ENCODE results near the gene ASCL5.

Gene ASCL5

GRCh38 chr1:201091256-201091655, 35.7 kb downstream of the ASCL5 start:
- Histone ChIP-seq H3K4me1 (ENCODE audit: control insufficient read depth in 5 of 5, insufficient read depth in 5 of 5, low read length in 5 of 5) (no peaks in the 10 kb centered on the region), H3K4me3 (ENCODE audit: low read depth in 1 of 5, low read length in 5 of 5) (no peak overlapping the region), H3K27ac (ENCODE audit: low read depth, low read length) (no peak overlapping the region), H3K9me3 (ENCODE audit: control insufficient read depth in 5 of 5, low read length in 5 of 5) (no peaks in the 10 kb centered on the region), H3K27me3 (ENCODE audit: control insufficient read depth in 5 of 5, insufficient read depth in 4 of 5, low read length in 5 of 5) (peaks cover 0 to 2% (median 0%) of the 10 kb centered on the region in 5 donors), H3K36me3 (ENCODE audit: control insufficient read depth in 5 of 5, insufficient read depth in 5 of 5, low read length in 5 of 5) (no peaks in the 10 kb centered on the region), H3K9ac (ENCODE audit: low read length in 5 of 5) (no peak overlapping the region)

DNA sequence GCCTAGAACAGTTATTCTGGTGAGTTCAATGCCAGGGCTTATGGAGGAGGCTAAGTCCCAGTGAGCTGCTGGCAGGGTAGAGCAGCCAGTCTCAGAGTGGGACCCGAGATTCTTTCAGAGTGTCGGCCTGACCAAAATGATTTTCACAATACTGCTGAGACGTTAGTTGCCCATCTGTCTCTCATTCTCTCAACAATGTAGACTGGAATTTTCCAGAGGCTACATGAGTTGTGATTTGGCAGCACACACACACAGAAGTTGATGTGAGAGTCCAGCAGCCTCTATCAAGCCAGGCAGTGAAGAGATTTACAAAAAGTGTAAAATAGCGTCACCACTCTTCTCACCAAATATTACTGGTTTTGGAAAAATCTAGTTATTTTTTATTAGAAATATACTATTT, 36.4 kb downstream of the ASCL5 start:
- Histone ChIP-seq H3K9me3 (ENCODE audit: control insufficient read depth in 5 of 5, low read length in 5 of 5) (no peaks in the 10 kb centered on the region), H3K27me3 (ENCODE audit: control insufficient read depth in 5 of 5, insufficient read depth in 4 of 5, low read length in 5 of 5) (peaks cover 0 to 2% (median 0%) of the 10 kb centered on the region in 5 donors), H3K4me1 (ENCODE audit: control insufficient read depth in 5 of 5, insufficient read depth in 5 of 5, low read length in 5 of 5) (no peaks in the 10 kb centered on the region), H3K36me3 (ENCODE audit: control insufficient read depth in 5 of 5, insufficient read depth in 5 of 5, low read length in 5 of 5) (no peaks in the 10 kb centered on the region), H3K27ac (ENCODE audit: low read depth, low read length) (no peak overlapping the region), H3K9ac (ENCODE audit: low read length in 5 of 5) (no peak overlapping the region), H3K4me3 (ENCODE audit: low read depth in 1 of 5, low read length in 5 of 5) (no peak overlapping the region)

- no peak overlapping the region for H3K4me3 ChIP-seq (ENCODE audit: low read depth in 1 of 5, low read length in 5 of 5)
- H3K9me3 ChIP-seq (ENCODE audit: control insufficient read depth in 5 of 5, low read length in 5 of 5), result no peaks in the 10 kb centered on the region
- no peak overlapping the region for H3K9ac ChIP-seq (ENCODE audit: low read length in 5 of 5)
- no peak overlapping the region for H3K27ac ChIP-seq (ENCODE audit: low read depth, low read length)
- H3K27me3 ChIP-seq (ENCODE audit: control insufficient read depth in 5 of 5, insufficient read depth in 4 of 5, low read length in 5 of 5), result peaks cover 0 to 5% (median 2%) of the 10 kb centered on the region in 5 donors
- no peaks in the 10 kb centered on the region for H3K4me1 ChIP-seq (ENCODE audit: control insufficient read depth in 5 of 5, insufficient read depth in 5 of 5, low read length in 5 of 5)
- no peaks in the 10 kb centered on the region for H3K36me3 ChIP-seq (ENCODE audit: control insufficient read depth in 5 of 5, insufficient read depth in 5 of 5, low read length in 5 of 5)
Measured at GRCh38 chr1:201089596-201089995, 37.4 kb downstream of the ASCL5 start.

GRCh38 chr1:201088901-201089525, 38.0 kb downstream of the ASCL5 start:
- Histone ChIP-seq H3K9me3 (ENCODE audit: control insufficient read depth in 5 of 5, low read length in 5 of 5) (no peaks in the 10 kb centered on the region), H3K27ac (ENCODE audit: low read depth, low read length) (no peak overlapping the region), H3K4me1 (ENCODE audit: control insufficient read depth in 5 of 5, insufficient read depth in 5 of 5, low read length in 5 of 5) (peaks cover 0 to 5% (median 0%) of the 10 kb centered on the region in 5 donors), H3K27me3 (ENCODE audit: control insufficient read depth in 5 of 5, insufficient read depth in 4 of 5, low read length in 5 of 5) (peaks cover 0 to 5% (median 2%) of the 10 kb centered on the region in 5 donors), H3K36me3 (ENCODE audit: control insufficient read depth in 5 of 5, insufficient read depth in 5 of 5, low read length in 5 of 5) (no peaks in the 10 kb centered on the region), H3K9ac (ENCODE audit: low read length in 5 of 5) (no peak overlapping the region), H3K4me3 (ENCODE audit: low read depth in 1 of 5, low read length in 5 of 5) (no peak overlapping the region)

- H3K27me3 ChIP-seq (ENCODE audit: control insufficient read depth in 5 of 5, insufficient read depth in 4 of 5, low read length in 5 of 5), result peaks cover 0 to 5% (median 2%) of the 10 kb centered on the region in 5 donors
- no peak overlapping the region for H3K27ac ChIP-seq (ENCODE audit: low read depth, low read length)
- H3K4me3 ChIP-seq (ENCODE audit: low read depth in 1 of 5, low read length in 5 of 5), result no peak overlapping the region
- peaks cover 0 to 8% (median 0%) of the 10 kb centered on the region in 5 donors for H3K4me1 ChIP-seq (ENCODE audit: control insufficient read depth in 5 of 5, insufficient read depth in 5 of 5, low read length in 5 of 5)
- H3K9ac ChIP-seq (ENCODE audit: low read length in 5 of 5), result no peak overlapping the region
- H3K36me3 ChIP-seq (ENCODE audit: control insufficient read depth in 5 of 5, insufficient read depth in 5 of 5, low read length in 5 of 5), result no peaks in the 10 kb centered on the region
- H3K9me3 ChIP-seq (ENCODE audit: control insufficient read depth in 5 of 5, low read length in 5 of 5), result no peaks in the 10 kb centered on the region
Measured at GRCh38 chr1:201088395-201088794, 38.6 kb downstream of the ASCL5 start.

DNA sequence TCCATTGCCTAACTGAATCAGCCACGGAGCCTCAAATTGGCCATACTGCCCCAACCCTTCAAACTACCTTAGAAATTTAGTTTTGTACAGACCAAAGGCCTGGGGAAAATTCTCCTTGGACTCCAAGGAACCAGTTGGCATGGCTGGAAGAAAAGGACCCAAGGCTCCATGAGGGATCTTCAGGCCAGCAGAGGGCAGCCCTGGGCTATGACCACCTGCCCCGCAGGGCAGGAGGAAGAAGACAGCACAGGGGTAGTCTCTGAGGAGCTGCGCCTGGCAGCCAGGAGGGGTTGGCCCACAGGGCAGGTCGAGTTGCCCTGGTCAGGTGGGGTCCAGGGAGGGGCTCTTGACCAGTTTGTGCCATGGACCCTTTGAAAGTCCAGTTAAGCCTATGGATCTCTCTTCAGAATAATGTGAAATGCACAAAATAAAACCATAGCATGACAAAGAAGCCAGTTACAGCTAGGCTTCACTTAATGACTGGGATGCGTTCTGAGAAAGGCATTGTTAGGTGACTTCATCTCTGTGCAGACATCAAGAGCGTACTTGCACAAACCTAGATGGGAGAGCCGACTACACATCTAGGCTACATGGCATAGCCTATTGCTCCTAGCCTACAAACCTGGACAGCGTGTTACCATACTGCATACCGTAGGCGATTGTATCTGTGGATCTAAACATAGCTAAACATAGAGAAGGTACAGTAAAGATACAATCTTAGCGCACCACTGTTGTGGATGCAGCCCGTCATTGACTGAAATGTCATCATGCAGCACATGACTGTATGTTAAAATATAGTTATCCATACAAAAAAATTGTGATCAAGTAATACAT, 40.9 kb downstream of the ASCL5 start:
- Histone ChIP-seq H3K4me1 (ENCODE audit: control insufficient read depth in 5 of 5, insufficient read depth in 5 of 5, low read length in 5 of 5) (peaks cover 0 to 8% (median 0%) of the 10 kb centered on the region in 5 donors), H3K9ac (ENCODE audit: low read length in 5 of 5) (no peak overlapping the region), H3K36me3 (ENCODE audit: control insufficient read depth in 5 of 5, insufficient read depth in 5 of 5, low read length in 5 of 5) (no peaks in the 10 kb centered on the region), H3K27me3 (ENCODE audit: control insufficient read depth in 5 of 5, insufficient read depth in 4 of 5, low read length in 5 of 5) (peaks cover 0 to 5% (median 2%) of the 10 kb centered on the region in 5 donors), H3K27ac (ENCODE audit: low read depth, low read length) (no peak overlapping the region), H3K4me3 (ENCODE audit: low read depth in 1 of 5, low read length in 5 of 5) (no peak overlapping the region), H3K9me3 (ENCODE audit: control insufficient read depth in 5 of 5, low read length in 5 of 5) (no peaks in the 10 kb centered on the region)

DNA sequence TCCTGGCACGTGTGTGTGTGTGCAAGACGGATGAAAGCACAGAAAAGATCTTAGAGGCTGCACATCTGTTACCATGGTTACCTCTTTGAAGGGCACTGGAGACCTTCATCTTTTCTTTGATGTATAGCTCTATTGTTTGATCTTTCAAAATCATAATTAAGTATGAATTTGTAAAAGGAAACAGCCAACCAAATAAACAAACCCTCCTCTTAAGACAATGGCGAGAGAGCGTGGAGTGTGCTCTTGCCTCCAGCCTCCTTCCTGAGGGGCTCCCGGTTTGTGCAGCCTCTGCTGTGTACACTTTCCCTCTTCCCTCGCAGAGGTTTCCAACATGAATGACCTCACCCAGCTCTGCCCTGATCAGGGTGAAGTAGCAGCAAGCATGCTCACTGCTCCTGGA, 42.7 kb downstream of the ASCL5 start:
- Histone ChIP-seq H3K4me1 (ENCODE audit: control insufficient read depth in 5 of 5, insufficient read depth in 5 of 5, low read length in 5 of 5) (peaks cover 0 to 8% (median 0%) of the 10 kb centered on the region in 5 donors), H3K9ac (ENCODE audit: low read length in 5 of 5) (no peak overlapping the region), H3K4me3 (ENCODE audit: low read depth in 1 of 5, low read length in 5 of 5) (no peak overlapping the region), H3K36me3 (ENCODE audit: control insufficient read depth in 5 of 5, insufficient read depth in 5 of 5, low read length in 5 of 5) (no peaks in the 10 kb centered on the region), H3K27me3 (ENCODE audit: control insufficient read depth in 5 of 5, insufficient read depth in 4 of 5, low read length in 5 of 5) (peaks cover 0 to 5% (median 2%) of the 10 kb centered on the region in 5 donors), H3K27ac (ENCODE audit: low read depth, low read length) (no peak overlapping the region), H3K9me3 (ENCODE audit: control insufficient read depth in 5 of 5, low read length in 5 of 5) (no peaks in the 10 kb centered on the region)

DNA sequence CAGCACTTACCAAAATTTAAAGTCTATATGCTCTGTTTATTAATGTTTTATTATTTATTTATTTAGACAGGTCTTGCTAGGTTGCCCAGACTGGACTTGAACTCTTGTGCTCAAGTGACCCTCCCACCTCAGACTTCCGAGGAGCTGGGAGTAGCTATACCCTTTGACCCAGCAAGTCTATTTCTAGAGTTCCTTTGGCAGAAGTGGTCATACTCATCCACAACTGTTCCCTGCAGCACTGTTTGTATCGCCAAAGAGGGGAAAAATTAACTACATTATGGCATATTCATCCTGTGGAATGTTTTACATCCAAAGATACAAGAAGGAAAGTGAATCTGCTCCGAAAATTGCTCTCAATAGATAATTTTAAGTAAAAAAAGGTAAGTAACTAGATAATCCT, 43.2 kb downstream of the ASCL5 start:
- no peak overlapping the region for H3K4me3 ChIP-seq (ENCODE audit: low read depth in 1 of 5, low read length in 5 of 5)
- H3K9me3 ChIP-seq (ENCODE audit: control insufficient read depth in 5 of 5, low read length in 5 of 5), result no peaks in the 10 kb centered on the region
- no peaks in the 10 kb centered on the region for H3K36me3 ChIP-seq (ENCODE audit: control insufficient read depth in 5 of 5, insufficient read depth in 5 of 5, low read length in 5 of 5)
- no peak overlapping the region for H3K27ac ChIP-seq (ENCODE audit: low read depth, low read length)
- H3K9ac ChIP-seq (ENCODE audit: low read length in 5 of 5), result no peak overlapping the region
- H3K27me3 ChIP-seq (ENCODE audit: control insufficient read depth in 5 of 5, insufficient read depth in 4 of 5, low read length in 5 of 5), result peaks cover 0 to 5% (median 0%) of the 10 kb centered on the region in 5 donors
- peaks cover 0 to 8% (median 0%) of the 10 kb centered on the region in 5 donors for H3K4me1 ChIP-seq (ENCODE audit: control insufficient read depth in 5 of 5, insufficient read depth in 5 of 5, low read length in 5 of 5)

GRCh38 chr1:201080135-201080534, 46.8 kb downstream of the ASCL5 start:
- no peaks in the 10 kb centered on the region for H3K36me3 ChIP-seq (ENCODE audit: control insufficient read depth in 5 of 5, insufficient read depth in 5 of 5, low read length in 5 of 5)
- no peak overlapping the region for H3K4me3 ChIP-seq (ENCODE audit: low read depth in 1 of 5, low read length in 5 of 5)
- no peak overlapping the region for H3K27ac ChIP-seq (ENCODE audit: low read depth, low read length)
- no peaks in the 10 kb centered on the region for H3K9me3 ChIP-seq (ENCODE audit: control insufficient read depth in 5 of 5, low read length in 5 of 5)
- H3K4me1 ChIP-seq (ENCODE audit: control insufficient read depth in 5 of 5, insufficient read depth in 5 of 5, low read length in 5 of 5), result peaks cover 0 to 8% (median 0%) of the 10 kb centered on the region in 5 donors
- H3K9ac ChIP-seq (ENCODE audit: low read length in 5 of 5), result no peak overlapping the region
- H3K27me3 ChIP-seq (ENCODE audit: control insufficient read depth in 5 of 5, insufficient read depth in 4 of 5, low read length in 5 of 5), result peaks cover 0 to 7% (median 0%) of the 10 kb centered on the region in 5 donors

GRCh38 chr1:201077736-201078135, 49.2 kb downstream of the ASCL5 start:
- Histone ChIP-seq H3K4me1 (ENCODE audit: control insufficient read depth in 5 of 5, insufficient read depth in 5 of 5, low read length in 5 of 5) (no peaks in the 10 kb centered on the region), H3K36me3 (ENCODE audit: control insufficient read depth in 5 of 5, insufficient read depth in 5 of 5, low read length in 5 of 5) (no peaks in the 10 kb centered on the region), H3K4me3 (ENCODE audit: low read depth in 1 of 5, low read length in 5 of 5) (no peak overlapping the region), H3K27me3 (ENCODE audit: control insufficient read depth in 5 of 5, insufficient read depth in 4 of 5, low read length in 5 of 5) (peaks cover 0 to 3% (median 0%) of the 10 kb centered on the region in 5 donors), H3K27ac (ENCODE audit: low read depth, low read length) (no peak overlapping the region), H3K9ac (ENCODE audit: low read length in 5 of 5) (no peak overlapping the region), H3K9me3 (ENCODE audit: control insufficient read depth in 5 of 5, low read length in 5 of 5) (no peaks in the 10 kb centered on the region)
